ENCODE measurements around the gene MPHOSPH10.
"Not testable (repeated sequence)": the region's sequence is repeated elsewhere in the genome, so short reads cannot be mapped to it uniquely, and the experiment has no call there.

The MPHOSPH10 gene

GRCh38 chr2:71178836-71179235 is 48.4 kb downstream of the MPHOSPH10 start:
- DNase-seq (ENCODE audit: low spot score): not testable (repeated sequence)

- no peak for DNase-seq (ENCODE audit: low spot score)
Measured at GRCh38 chr2:71181316-71181715, 50.9 kb downstream of the MPHOSPH10 start.

GRCh38 chr2:71183306-71184115 is 53.1 kb downstream of the MPHOSPH10 start:
- not testable (repeated sequence) for DNase-seq (ENCODE audit: low spot score)

- DNase-seq (ENCODE audit: low spot score): no peak
Measured at GRCh38 chr2:71186973-71187372, 56.5 kb downstream of the MPHOSPH10 start.

- no peak for DNase-seq (ENCODE audit: low spot score)
Measured at GRCh38 chr2:71187589-71187988, 57.2 kb downstream of the MPHOSPH10 start.

- no peak for DNase-seq (ENCODE audit: low spot score)
Measured at GRCh38 chr2:71190656-71191569, 60.5 kb downstream of the MPHOSPH10 start.

- DNase-seq (ENCODE audit: low spot score): no peak
Measured at GRCh38 chr2:71191570-71191943, 61.1 kb downstream of the MPHOSPH10 start.

All from HuH-7.5 (cell line).